ENCODE results near the gene GPBP1. TPM values are rescaled to one million over a fixed set of nuclear protein-coding genes. Genes with fewer than 3 reads are reported as not detected.
A peak's percentile ranks its signal among the peaks of the same experiment; 100 is the strongest.
"Not testable (repeated sequence)": the region's sequence is repeated elsewhere in the genome, so short reads cannot be mapped to it uniquely, and the experiment has no call there.

The GPBP1 gene
- total RNA-seq, 1 experiment from 2014 or later, result 42.8 TPM

DNA sequence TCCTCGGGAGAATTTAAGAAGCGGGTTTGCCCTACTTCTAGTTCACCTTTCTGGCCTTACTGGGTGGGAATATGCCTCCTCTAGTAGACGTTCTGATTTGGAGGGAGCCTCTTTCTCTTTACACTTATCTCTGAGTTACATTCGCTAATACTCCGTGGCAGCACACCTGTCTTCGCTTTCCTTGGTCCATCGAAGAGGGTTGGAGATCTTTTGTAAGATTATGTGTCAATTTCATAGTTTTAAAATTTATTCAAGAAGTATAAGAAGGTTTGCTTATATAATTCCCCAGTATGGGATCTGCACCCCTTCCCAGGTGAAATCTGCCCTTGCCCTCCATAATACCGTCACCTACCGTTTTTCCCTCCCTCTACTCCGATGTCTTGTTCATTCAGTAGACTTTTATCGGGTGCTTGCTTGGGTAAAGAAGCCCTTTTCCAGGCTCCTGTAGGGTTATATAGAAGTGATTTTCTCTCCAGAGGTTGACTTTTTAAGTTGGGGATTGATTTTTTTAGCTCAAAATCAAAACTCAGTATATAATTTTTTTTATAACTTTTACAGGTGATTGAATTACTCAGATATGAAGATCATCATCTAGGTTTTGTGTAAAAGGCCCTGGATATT, 1.1 kb downstream of the GPBP1 start:
- peak; percentile 29 for DNase-seq (ENCODE audit: low read depth)
- in situ Hi-C loops (cut with HindIII; ENCODE audit: low pct_unique_long_range_greater_than_20kb, low sequenced_read_pairs), result no loop called here

DNA sequence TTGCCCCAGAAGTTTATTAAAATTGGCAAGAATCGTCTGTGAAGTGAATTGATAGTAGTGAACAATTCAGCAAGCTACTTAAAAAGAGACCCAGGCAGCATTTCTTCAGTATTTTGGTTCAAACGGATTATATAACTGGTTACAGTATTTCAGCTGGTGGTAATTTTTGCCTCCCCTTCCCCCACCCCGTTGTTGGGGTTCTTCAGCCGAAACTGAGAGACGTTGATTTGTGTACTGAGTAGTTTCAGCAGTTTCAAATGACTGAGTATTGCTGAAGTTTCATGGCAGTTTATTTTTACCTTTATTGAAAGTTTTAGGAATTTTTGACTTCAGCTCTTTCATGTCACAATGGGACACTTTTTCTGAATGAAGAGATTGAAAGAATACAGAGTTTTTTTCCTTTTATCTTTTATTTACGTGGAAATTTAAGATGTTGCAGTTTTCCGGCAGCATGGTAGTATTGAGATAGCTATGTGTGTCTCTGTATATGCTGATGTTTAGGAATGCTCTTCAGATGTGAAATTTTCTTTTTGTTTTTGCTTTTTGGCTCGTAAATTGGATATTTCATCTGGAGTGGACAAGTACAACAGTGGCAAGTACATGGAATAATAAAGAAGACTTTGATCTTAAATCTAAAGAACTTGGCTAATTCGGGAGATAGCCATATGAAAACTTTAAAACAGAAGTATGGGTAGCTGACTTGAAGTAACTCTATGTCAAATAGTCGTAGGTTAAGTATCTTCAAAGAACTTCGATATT, 1.9 kb downstream of the GPBP1 start:
- in situ Hi-C loops (cut with HindIII; ENCODE audit: low pct_unique_long_range_greater_than_20kb, low sequenced_read_pairs), result no loop called here

DNA sequence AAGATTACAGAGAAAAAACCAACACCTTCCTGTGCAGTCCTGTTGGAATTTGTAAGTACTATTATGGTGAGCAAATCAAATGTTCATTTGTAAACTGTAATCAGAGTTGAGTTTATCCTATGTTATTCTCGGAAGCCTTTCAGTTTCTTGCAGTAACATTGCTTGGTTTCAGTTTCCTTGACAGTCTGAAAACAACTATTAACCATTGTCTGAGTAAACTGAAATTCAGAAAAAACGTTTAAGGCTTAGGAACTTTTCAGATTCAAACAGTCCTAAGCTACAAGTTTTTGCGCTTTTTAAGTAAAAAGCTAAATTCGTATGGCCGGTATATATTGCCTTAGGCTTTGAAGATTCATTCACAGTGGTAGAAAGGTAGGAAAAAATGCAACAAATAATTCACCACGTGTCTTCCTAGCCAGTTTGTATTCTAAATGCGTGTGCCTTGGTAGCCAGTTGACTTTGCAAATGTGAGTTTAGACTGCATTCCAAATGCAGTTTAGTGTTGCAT, 2.5 kb downstream of the GPBP1 start:
- peak; percentile 48 for DNase-seq (ENCODE audit: low read depth)
- in situ Hi-C loops (cut with HindIII; ENCODE audit: low pct_unique_long_range_greater_than_20kb, low sequenced_read_pairs), result no loop called here

More for the DNA sequence above, 1.9 kb downstream of the GPBP1 start:
- DNase-seq (ENCODE audit: low read depth), result no peak

DNA sequence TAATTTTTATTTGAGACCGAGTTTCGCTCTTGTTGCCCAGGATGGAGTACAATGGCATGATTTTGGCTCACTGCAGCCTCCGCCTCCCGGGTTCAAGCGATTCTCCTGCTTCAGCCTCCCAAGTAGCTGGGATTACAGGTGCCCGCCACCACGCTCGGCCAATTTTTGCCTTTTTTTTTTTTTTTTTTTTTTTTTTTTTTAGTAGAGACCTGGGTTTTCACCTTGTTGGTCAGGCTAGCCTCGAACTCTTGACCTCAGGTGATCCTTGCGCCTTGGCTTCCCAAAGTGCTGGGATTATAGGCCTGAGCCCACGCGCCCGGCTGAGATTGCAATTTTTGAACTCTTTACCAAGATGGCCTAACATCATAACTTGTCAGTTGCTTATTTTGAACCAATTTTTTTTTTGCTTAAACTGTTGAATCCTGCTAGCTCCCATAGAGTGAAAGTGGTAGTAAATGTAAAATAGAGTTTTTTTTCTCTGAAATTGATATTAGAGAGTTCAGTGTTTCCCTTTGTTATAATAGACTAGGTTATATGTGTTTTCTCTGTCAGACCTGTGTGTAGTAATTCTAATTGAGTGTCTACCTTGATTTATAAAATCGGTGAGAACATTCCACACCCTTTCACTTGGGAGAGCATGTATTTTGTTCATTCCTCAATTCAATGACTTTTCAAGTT, 3.8 kb downstream of the GPBP1 start:
- in situ Hi-C loops (cut with HindIII; ENCODE audit: low pct_unique_long_range_greater_than_20kb, low sequenced_read_pairs), result no loop called here

DNA sequence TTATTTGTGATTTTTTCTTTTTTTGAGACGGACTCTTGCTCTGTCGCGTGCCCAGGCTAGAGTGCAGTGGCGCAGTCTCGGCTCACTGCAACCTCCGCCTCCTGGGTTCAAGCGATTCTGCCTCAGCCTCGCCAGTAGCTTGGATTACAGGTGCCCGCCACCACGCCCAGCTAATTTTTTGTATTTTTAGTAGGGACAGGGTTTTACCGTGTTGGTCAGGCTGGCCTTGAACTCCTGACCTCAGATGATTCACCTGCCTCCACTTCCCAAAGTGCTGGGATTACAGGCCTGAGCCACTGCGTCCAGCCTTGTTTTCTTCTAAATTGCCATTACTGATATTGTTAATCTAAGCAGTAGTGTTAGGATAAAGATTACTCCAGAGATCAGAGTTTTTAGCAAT, 4.4 kb downstream of the GPBP1 start:
- in situ Hi-C loops (cut with HindIII; ENCODE audit: low pct_unique_long_range_greater_than_20kb, low sequenced_read_pairs); DNase-seq (ENCODE audit: low read depth): not testable (repeated sequence)

More for the DNA sequence above, 3.8 kb downstream of the GPBP1 start:
- no peak for DNase-seq (ENCODE audit: low read depth)

GRCh38 chr5:57179262-57180200, 5.7 kb downstream of the GPBP1 start:
- DNase-seq (ENCODE audit: low read depth), result no peak
- in situ Hi-C loops (cut with HindIII; ENCODE audit: low pct_unique_long_range_greater_than_20kb, low sequenced_read_pairs), result no loop called here

DNA sequence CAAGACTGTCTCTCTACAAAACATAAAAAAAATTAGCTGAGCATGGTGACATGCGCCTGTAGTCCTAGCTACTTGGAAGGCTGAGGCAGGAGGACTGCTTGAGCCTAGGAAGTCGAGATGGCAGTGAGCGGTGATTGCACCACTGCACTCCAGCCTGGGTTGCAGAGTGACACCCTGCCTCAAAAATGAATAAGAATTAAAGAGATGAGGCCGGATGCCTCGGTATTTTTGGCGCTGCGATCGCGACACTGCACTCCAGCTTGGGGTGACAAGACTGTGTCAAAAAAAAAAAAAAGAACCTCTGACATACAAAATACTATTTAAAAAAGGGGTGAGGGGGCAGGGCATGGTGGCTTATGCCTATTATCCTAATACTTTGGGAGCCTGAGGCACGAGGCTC, 7.3 kb downstream of the GPBP1 start:
- DNase-seq (ENCODE audit: low read depth), result no peak
- in situ Hi-C loops (cut with HindIII; ENCODE audit: low pct_unique_long_range_greater_than_20kb, low sequenced_read_pairs), result no loop called here

GRCh38 chr5:57184322-57184721, 10.5 kb downstream of the GPBP1 start:
- DNase-seq (ENCODE audit: low read depth), result no peak
- in situ Hi-C loops (cut with HindIII; ENCODE audit: low pct_unique_long_range_greater_than_20kb, low sequenced_read_pairs), result no loop called here

GRCh38 chr5:57185313-57185712, 11.5 kb downstream of the GPBP1 start:
- DNase-seq (ENCODE audit: low read depth), result no peak
- in situ Hi-C loops (cut with HindIII; ENCODE audit: low pct_unique_long_range_greater_than_20kb, low sequenced_read_pairs), result no loop called here

GRCh38 chr5:57186194-57186593, 12.3 kb downstream of the GPBP1 start:
- no peak for DNase-seq (ENCODE audit: low read depth)
- in situ Hi-C loops (cut with HindIII; ENCODE audit: low pct_unique_long_range_greater_than_20kb, low sequenced_read_pairs), result no loop called here

DNA sequence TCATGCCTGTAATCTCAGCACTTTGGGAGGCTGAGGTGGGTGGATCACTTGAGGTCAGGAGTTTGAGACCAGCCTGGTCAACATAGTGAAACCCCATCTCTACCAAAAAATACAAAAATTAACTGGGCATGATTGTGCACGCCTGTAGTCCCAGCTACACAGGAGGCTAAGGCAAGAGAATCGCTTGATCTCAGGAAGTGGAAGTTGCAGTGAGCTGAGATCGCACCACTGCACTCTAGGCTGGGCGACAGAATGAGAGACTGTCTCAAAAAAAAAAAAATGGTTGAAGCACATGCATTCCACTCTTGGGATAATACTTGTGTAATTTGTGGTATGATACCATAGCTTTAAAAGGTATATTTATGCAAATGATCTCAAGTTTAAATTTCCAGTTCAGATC, 14.1 kb downstream of the GPBP1 start:
- in situ Hi-C loops (cut with HindIII; ENCODE audit: low pct_unique_long_range_greater_than_20kb, low sequenced_read_pairs); DNase-seq (ENCODE audit: low read depth): not testable (repeated sequence)

GRCh38 chr5:57189515-57189914, 15.7 kb downstream of the GPBP1 start:
- DNase-seq (ENCODE audit: low read depth), result no peak
- in situ Hi-C loops (cut with HindIII; ENCODE audit: low pct_unique_long_range_greater_than_20kb, low sequenced_read_pairs), result no loop called here

DNA sequence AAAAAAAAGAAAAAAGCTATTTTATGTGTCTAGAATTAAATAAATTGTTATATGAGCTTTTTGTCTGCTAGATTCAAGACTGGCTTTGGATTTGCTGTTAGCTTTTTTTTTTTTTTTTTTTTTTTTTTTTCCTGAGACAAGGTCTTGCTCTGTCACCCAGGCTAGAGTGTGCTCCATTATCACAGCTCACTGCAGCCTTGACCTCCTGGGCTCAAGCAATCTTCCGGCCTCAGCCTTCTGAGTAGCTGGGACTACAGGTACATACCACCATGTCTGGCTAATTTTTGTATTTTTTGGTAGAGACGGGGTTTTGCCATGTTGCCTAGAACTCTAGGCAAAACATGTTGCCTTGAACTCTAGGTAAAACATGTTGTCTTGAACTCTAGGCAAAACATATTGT, 16.7 kb downstream of the GPBP1 start:
- no peak for DNase-seq (ENCODE audit: low read depth)
- in situ Hi-C loops (cut with HindIII; ENCODE audit: low pct_unique_long_range_greater_than_20kb, low sequenced_read_pairs), result no loop called here

- no peak for DNase-seq (ENCODE audit: low read depth)
- in situ Hi-C loops (cut with HindIII; ENCODE audit: low pct_unique_long_range_greater_than_20kb, low sequenced_read_pairs), result no loop called here
Observed at GRCh38 chr5:57191163-57191562, 17.3 kb downstream of the GPBP1 start.

- in situ Hi-C loops (cut with HindIII; ENCODE audit: low pct_unique_long_range_greater_than_20kb, low sequenced_read_pairs), result no loop called here
Observed at GRCh38 chr5:57191986-57192385, 18.1 kb downstream of the GPBP1 start.

GRCh38 chr5:57192832-57193231, 19.0 kb downstream of the GPBP1 start:
- DNase-seq (ENCODE audit: low read depth); in situ Hi-C loops (cut with HindIII; ENCODE audit: low pct_unique_long_range_greater_than_20kb, low sequenced_read_pairs): not testable (repeated sequence)

More at GRCh38 chr5:57191986-57192385, 18.1 kb downstream of the GPBP1 start:
- no peak for DNase-seq (ENCODE audit: low read depth)

DNA sequence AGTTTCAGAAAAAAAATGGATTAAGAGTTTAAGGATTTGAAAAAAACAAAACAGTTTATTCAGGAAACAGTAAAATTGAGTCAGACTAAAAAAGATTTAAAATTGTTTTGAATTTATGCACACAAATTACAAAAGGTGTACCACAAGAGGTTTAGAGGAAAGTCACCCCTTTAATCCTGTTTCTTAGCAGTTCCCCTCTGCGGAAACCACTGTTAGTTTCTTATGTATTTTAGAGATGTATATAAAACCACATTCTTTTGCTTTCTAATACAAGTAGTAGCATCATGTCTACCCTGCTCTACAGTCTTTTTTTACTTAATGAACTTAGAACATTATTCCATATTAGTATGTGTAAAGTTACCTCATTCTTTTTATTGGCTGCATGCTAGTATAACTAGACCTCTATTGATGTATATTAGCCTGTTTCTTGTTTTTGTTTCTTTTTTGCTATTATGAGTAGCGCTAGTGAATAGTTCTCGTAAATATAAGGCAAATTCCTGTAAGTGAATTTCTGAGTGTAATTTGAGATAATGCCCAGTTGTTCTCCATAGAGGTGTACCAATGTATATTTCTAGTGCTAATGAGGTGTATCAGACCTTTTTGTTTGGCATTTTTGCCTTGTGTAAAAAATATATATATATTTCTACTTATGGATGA, 20.0 kb downstream of the GPBP1 start:
- DNase-seq (ENCODE audit: low read depth), result no peak
- in situ Hi-C loops (cut with HindIII; ENCODE audit: low pct_unique_long_range_greater_than_20kb, low sequenced_read_pairs), result no loop called here

DNA sequence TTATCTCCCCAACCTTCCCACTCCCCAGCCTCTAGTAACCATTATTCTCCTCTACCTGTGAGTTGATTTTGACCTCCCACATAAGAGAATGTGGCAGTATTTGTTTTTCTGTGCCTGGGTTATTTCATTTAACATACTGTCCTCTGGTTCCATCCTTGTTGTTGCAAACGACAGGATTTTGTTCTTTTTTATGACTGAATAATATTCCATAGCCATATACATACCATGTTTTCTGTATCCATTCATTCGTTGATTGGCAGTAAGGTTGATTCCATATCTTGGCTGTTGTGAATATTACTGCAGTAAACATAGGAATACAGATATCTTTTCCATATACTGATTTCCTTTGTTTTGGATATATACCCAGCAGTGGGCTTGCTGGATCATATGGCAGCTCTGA, 20.8 kb downstream of the GPBP1 start:
- no peak for DNase-seq (ENCODE audit: low read depth)
- in situ Hi-C loops (cut with HindIII; ENCODE audit: low pct_unique_long_range_greater_than_20kb, low sequenced_read_pairs), result no loop called here
